Measurements from ENCODE around the gene TMEM150C.

DNA sequence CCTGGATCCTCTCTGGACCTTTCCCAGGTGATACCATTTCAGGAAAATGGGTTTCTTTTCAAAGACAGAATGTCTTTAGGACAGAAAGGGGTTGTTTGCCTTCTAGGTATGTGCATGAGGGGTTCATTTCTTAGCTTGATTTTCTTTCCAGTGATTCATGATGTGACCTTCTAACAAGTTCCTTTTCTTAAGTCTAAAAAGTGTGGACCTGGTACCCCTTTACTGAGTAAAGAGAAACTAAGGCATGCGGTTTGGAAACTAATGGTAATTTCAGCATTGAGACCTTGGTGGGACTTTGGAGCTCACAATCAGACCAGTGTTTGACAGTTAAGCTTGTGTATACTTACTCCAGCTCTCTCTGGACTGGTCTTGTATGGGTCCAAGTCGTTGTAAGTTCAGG lies 122.7 kb downstream of the TMEM150C start:
- TF ChIP-seq, protein P1, sequence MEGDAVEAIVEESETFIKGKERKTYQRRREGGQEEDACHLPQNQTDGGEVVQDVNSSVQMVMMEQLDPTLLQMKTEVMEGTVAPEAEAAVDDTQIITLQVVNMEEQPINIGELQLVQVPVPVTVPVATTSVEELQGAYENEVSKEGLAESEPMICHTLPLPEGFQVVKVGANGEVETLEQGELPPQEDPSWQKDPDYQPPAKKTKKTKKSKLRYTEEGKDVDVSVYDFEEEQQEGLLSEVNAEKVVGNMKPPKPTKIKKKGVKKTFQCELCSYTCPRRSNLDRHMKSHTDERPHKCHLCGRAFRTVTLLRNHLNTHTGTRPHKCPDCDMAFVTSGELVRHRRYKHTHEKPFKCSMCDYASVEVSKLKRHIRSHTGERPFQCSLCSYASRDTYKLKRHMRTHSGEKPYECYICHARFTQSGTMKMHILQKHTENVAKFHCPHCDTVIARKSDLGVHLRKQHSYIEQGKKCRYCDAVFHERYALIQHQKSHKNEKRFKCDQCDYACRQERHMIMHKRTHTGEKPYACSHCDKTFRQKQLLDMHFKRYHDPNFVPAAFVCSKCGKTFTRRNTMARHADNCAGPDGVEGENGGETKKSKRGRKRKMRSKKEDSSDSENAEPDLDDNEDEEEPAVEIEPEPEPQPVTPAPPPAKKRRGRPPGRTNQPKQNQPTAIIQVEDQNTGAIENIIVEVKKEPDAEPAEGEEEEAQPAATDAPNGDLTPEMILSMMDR (IDR thresholded peaks at IDR 0.05; ENCODE audit: low read depth, low read length), result no peak
- no peak for TF ChIP-seq POLR2A (IDR thresholded peaks at IDR 0.05; ENCODE audit: extremely low read depth, insufficient read length)
- TF ChIP-seq, protein P2, sequence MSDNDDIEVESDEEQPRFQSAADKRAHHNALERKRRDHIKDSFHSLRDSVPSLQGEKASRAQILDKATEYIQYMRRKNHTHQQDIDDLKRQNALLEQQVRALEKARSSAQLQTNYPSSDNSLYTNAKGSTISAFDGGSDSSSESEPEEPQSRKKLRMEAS (IDR thresholded peaks at IDR 0.05; ENCODE audit: low read depth, low read length), result no peak
- no peak for TF ChIP-seq MYC (IDR thresholded peaks at IDR 0.05; ENCODE audit: low read depth, low read length)

All from NB4 (cell line).